Pancreas (tissue), 10 donors: ENCODE data around the gene GABARAP. TPM values are rescaled to one million over a fixed set of nuclear protein-coding genes. Genes with fewer than 3 reads are reported as not detected.
A peak's percentile ranks its signal among the peaks of the same experiment; 100 is the strongest.

Experiments
- ATAC-seq, 4 donors: fragments of 200-7000 bp; cut with Tn5 transposase; one replicate each; pipeline versions ENCODE4 v1.8.0 to v1.9.1; 2020; ENCODE audit warnings: mild to moderate bottlenecking in 4 of 4, moderate library complexity in 4 of 4
- DNase-seq, 6 donors: peaks; one replicate each; pipeline ENCODE4 v3.0.0-alpha.2; 2020
- FAIRE-seq: peaks from 2 replicates; lab custom pipeline; 2012; peaks lifted over from hg19 to GRCh38; lab: Jason Lieb, UNC
- H3K27ac ChIP-seq, 4 donors: fragments of 200-600 bp; sonication (generic); 1 replicate in 3 of 4; 2 replicates in 1 of 4; pipeline versions ENCODE4 v1.5.0 to v1.8.0; 2020
- H3K27me3 ChIP-seq, 4 donors: fragments of 200-600 bp; one replicate each; pipeline ENCODE4 v1.8.0; 2021
- H3K36me3 ChIP-seq, 3 donors: fragments of 200-600 bp; sonication (generic) in 1 of 3; one replicate each; pipeline versions ENCODE4 v1.5.0 to v1.8.0; 2020 to 2021
- H3K4me1 ChIP-seq, 3 donors: fragments of 200-600 bp; one replicate each; pipeline ENCODE4 v1.8.0; 2021
- H3K4me3 ChIP-seq, 4 donors: fragments of 200-600 bp; sonication (generic) in 2 of 4; one replicate each; pipeline versions ENCODE4 v1.5.0 to v1.8.0; 2020 to 2021
- H3K9me3 ChIP-seq, 4 donors: fragments of 200-600 bp; one replicate each; pipeline ENCODE4 v1.8.0; 2021
- WGBS, 2 donors: extraction: QIAGEN DNeasy Blood & Tissue Kit; methylation state at CpG; one replicate each; pipeline ENCODE4 v1.1.7; 2013; 5-methylcytosine and 5-hydroxymethylcytosine counted together
- intact Hi-C, 3 donors: fragments of 100-400 bp; cut with DNase I; formaldehyde crosslinking; loops; one replicate each; pipeline versions ENCODE4 v1.11.1 to v1.14.2; 2022
- polyA plus RNA-seq, 2 donors: library from polyadenylated mRNA; stranded (reverse); fragments of 200-250 nt; gene quantifications; one replicate each; pipeline ENCODE4 v1.2.3, GENCODE V29; 2013
- total RNA-seq, 6 donors: library from RNA; stranded (reverse); fragmentation: NEBNext Ultra II Directional in 4 of 6; extraction: Animal tissue kit (Norgen Biotek cat#: 25700) in 4 of 6; gene quantifications; one replicate each; pipeline versions ENCODE4 v1.2.1 to v1.2.4, GENCODE V29; 2021 to 2023
- TF ChIP-seq, protein P1 (sequence below), 4 donors: fragments of 200-600 bp; sonication (generic) in 3 of 4; IDR thresholded peaks; one replicate each; pipeline versions ENCODE4 v1.5.0 to v1.8.0; 2021; ENCODE audit warnings: antibody characterized with exemption in 4 of 4
- donor health status: healthy with polysubstance abuse.
- donor health status: DM: no; HTN: no; CAD: no; lungs with moderate emphysema.
- donor health status: DM: no; HTN: no; CAD: no.
- donor health status: control.
- donor health status: control.
- donor health status: Bipolar disorder and iron deficiency.
- donor health status: DM: yes; HTN: yes; CAD: no.
- donor health status: DM: no; HTN: no; CAD: no.
- donor health status: DM: no; HTN: no; CAD: no.
- donor health status: DM: yes; HTN: yes; CAD: no.

GABARAP gene
- total and polyA plus RNA-seq, 8 donors, result 231 to 639 (median 312) TPM

DNA sequence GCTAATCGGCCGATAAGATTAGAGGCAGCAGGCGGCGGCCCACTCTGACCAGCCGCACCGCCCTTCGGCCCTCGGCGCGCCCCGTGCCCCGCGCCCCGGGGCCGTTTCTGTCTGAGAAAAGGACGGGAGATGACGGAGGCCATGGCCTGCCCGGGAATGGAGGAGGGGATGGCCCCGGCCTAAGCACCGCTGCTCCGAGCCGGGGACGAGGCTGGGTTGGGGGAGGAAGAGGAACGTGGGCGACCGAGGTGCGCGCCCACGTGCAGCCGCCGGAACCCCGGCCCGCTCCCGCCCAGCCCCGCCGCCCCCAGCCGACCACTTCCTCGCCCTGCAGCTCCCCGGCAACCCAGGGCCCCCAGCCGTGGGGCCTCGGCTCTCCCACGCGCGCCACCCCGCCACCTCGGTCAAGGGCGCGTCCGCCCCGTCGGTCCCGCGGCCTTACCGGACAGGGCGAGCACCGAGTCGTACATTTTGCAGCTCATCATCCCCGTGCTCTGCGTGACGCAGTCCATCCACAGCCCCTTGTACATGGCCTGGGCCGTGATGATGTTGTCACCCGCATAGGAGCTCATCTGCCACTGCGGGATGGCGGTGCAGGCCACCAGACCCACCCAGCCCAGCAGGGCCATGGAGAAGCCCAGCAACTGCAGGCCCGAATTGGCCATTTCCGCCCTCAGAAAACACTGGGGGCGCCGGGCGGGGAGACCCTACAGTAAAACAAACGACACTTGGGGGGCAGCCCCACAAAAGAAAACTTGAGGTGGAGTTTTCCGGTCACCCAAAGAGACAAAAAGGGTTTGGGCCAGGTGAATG, 19.3 kb upstream of the GABARAP start:
- 3 to 5% methylated on average over 62 to 71 of the region's 71 CpGs for WGBS, 2 donors
- DNase-seq, result peak in 5 of 6 donors; percentile 50 to 81 (median 63)
- TF ChIP-seq, protein P1, sequence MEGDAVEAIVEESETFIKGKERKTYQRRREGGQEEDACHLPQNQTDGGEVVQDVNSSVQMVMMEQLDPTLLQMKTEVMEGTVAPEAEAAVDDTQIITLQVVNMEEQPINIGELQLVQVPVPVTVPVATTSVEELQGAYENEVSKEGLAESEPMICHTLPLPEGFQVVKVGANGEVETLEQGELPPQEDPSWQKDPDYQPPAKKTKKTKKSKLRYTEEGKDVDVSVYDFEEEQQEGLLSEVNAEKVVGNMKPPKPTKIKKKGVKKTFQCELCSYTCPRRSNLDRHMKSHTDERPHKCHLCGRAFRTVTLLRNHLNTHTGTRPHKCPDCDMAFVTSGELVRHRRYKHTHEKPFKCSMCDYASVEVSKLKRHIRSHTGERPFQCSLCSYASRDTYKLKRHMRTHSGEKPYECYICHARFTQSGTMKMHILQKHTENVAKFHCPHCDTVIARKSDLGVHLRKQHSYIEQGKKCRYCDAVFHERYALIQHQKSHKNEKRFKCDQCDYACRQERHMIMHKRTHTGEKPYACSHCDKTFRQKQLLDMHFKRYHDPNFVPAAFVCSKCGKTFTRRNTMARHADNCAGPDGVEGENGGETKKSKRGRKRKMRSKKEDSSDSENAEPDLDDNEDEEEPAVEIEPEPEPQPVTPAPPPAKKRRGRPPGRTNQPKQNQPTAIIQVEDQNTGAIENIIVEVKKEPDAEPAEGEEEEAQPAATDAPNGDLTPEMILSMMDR (IDR thresholded peaks at IDR 0.05), result no peak
- no peaks in the 10 kb centered on the region for H3K27me3 ChIP-seq
- H3K4me3 ChIP-seq, result peak overlapping the region; percentile 50 to 83 (median 74)
- intact Hi-C loops, result loop anchor here in 1 of 3 donors (10.0 kb wide), 1 partner anchor 53 kb away; the partner anchor contains the start of gene GPS2
- peak; percentile 10 to 25 (median 12) for ATAC-seq
- no peaks in the 10 kb centered on the region for H3K9me3 ChIP-seq
- H3K27ac ChIP-seq, result peak overlapping the region; percentile 97 to 99 (median 98)
- H3K36me3 ChIP-seq, result peaks cover 0 to 10% (median 4%) of the 10 kb centered on the region in 3 donors
- H3K4me1 ChIP-seq, result peaks cover 0 to 9% (median 6%) of the 10 kb centered on the region in 3 donors
- no peak for FAIRE-seq

DNA sequence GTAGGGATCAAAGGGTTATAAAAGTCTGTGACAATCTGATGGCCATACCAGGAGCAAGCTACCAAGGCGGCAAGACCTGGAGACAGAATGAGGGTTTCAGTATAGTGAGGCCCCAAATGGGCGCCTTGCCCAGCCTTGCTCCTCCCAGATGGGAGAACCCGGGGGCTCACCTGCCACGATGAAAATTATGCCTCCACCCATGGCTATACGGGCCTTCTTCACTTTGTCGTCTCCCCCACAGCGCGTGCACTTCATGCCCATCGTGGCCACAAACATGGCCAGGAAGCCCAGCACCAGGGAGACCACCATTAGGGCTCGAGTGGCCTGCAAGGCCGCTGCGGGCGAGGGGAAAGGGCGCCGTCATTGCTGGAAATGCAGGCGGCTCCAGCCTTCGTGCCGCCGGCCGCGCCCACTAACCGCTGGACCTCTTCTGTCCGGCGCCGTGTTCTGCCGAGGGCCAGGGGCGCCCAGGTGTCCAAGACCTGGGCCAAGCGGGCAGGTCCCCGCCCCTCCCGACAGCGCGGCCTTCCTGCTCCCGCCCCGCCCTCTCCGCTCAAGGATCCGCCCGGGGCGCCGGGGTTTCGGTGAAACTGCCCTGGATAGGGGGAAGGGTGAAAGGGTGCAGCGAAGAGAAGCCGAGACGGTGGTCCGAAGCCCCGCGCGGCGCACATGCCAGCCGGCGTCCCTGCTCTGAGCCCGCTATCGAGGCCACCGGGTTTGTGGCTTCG, 18.6 kb upstream of the GABARAP start:
- ATAC-seq, result peak; percentile 64 to 72 (median 70)
- 3% methylated on average over 52 to 54 of the region's 54 CpGs for WGBS, 2 donors

DNA sequence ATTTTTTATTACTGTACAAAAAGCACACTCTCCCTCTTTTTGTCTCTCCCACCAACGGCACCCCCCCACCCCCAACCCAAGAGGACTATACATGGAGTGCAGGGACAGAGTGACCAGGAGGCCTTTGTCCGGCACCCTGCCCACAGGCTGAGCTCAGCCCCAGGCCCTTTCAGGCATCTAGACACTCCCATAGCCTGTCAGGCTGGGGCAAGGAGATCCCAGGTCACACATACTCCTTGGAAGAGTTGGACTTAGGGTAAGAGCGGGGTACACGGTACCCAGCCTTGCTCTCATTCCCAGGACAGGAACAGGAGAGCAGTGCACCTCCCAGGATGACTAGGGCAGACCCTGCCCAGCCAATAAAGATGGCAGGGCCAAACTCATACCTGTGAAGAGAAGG, 17.9 kb upstream of the GABARAP start:
- intact Hi-C loops, result loop anchor here in 1 of 3 donors (10.0 kb wide), 1 partner anchor 55 kb away; the partner anchor contains the start of gene GPS2
- ATAC-seq (no peak), FAIRE-seq (no peak), DNase-seq (peak in 2 of 6 donors; percentile 50 to 60)
- Histone ChIP-seq H3K27me3 (no peaks in the 10 kb centered on the region), H3K4me3 (peak overlapping the region in 3 of 4 donors; percentile 68 to 83 (median 81)), H3K27ac (peak overlapping the region; percentile 97 to 99 (median 98)), H3K36me3 (peaks cover 4 to 15% (median 6%) of the 10 kb centered on the region in 3 donors), H3K9me3 (no peaks in the 10 kb centered on the region), H3K4me1 (peaks cover 0 to 9% (median 6%) of the 10 kb centered on the region in 3 donors)
- TF ChIP-seq, protein P1 (IDR thresholded peaks at IDR 0.05), result no peak
- 59 to 62% methylated on average over 4 of the region's 4 CpGs for WGBS, 2 donors

More for the DNA sequence above, 18.6 kb upstream of the GABARAP start:
- DNase-seq, result peak; percentile 82 to 94 (median 87)
- H3K36me3 ChIP-seq, result peaks cover 4 to 10% (median 6%) of the 10 kb centered on the region in 3 donors
- H3K9me3 ChIP-seq, result no peaks in the 10 kb centered on the region
- FAIRE-seq, result no peak
- H3K27me3 ChIP-seq, result no peaks in the 10 kb centered on the region
- H3K27ac ChIP-seq, result peak overlapping the region; percentile 97 to 99 (median 98)
- intact Hi-C loops, result loop anchor here in 1 of 3 donors (10.0 kb wide), 1 partner anchor 54 kb away; the partner anchor contains the start of gene GPS2
- TF ChIP-seq, protein P1 (IDR thresholded peaks at IDR 0.05), result no peak
- peaks cover 0 to 9% (median 6%) of the 10 kb centered on the region in 3 donors for H3K4me1 ChIP-seq
- peak overlapping the region; percentile 50 to 83 (median 74) for H3K4me3 ChIP-seq

DNA sequence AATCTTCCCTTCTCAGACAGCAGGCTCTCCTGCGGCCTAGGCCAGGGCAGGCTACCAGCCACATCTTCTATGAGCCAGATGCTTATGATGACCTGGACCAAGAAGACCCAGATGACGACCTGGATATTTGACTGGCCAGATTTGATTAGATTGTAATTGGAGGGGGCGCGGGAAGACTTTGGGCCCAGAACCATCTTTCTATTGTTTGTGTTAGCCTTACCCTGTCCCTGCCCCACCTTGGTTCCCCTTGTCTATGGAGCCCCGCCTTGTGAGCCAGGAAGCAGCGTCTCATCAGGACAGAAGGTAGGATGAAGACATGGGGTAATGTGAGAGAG, 17.3 kb upstream of the GABARAP start:
- H3K4me1 ChIP-seq, result peaks cover 0 to 9% (median 6%) of the 10 kb centered on the region in 3 donors
- peak overlapping the region in 1 of 4 donors; percentile 99 for H3K27ac ChIP-seq
- DNase-seq, result peak in 1 of 6 donors; percentile 32
- FAIRE-seq, result no peak
- H3K9me3 ChIP-seq, result no peaks in the 10 kb centered on the region
- WGBS, 2 donors, result 79 to 80% methylated on average over 6 of the region's 6 CpGs
- no peaks in the 10 kb centered on the region for H3K27me3 ChIP-seq
- no peak for ATAC-seq
- H3K4me3 ChIP-seq, result peak overlapping the region in 2 of 4 donors; percentile 68 to 81
- peaks cover 4 to 21% (median 6%) of the 10 kb centered on the region in 3 donors for H3K36me3 ChIP-seq
- TF ChIP-seq, protein P1 (IDR thresholded peaks at IDR 0.05), result no peak
- intact Hi-C loops, result no loop called here
